Adipocyte (in vitro differentiated cells): ENCODE measurements around the gene DIP2B.

Experiments
- DNase-seq: peaks from one replicate; pipeline ENCODE4 v3.0.0-alpha.2; 2015; ENCODE audit warnings: low read depth
- H3K27me3 ChIP-seq: replicated peaks from 2 replicates; pipeline ENCODE4 v1.7.0; 2013; ENCODE audit warnings: mild to moderate bottlenecking, low read length, moderate library complexity; ENCODE audit not compliant: control insufficient read depth, insufficient read depth
- H3K36me3 ChIP-seq: 2 replicates; pipeline ENCODE4 v1.7.0; 2013; ENCODE audit warnings: low read length, mild to moderate bottlenecking, moderate library complexity; ENCODE audit not compliant: control insufficient read depth, insufficient read depth, severe bottlenecking
- H3K4me1 ChIP-seq: 2 replicates; pipeline ENCODE4 v1.7.0; 2013; ENCODE audit warnings: mild to moderate bottlenecking, low read length, moderate library complexity; ENCODE audit not compliant: control insufficient read depth, insufficient read depth
- H3K4me3 ChIP-seq: 2 replicates; pipeline ENCODE4 v1.7.0; 2013; ENCODE audit warnings: mild to moderate bottlenecking, low read length, moderate library complexity
- H3K9ac ChIP-seq: 2 replicates; pipeline ENCODE4 v1.7.0; 2013; ENCODE audit warnings: mild to moderate bottlenecking, low read length, moderate library complexity
- H3K9me3 ChIP-seq: 2 replicates; pipeline ENCODE4 v1.7.0; 2013; ENCODE audit warnings: mild to moderate bottlenecking, low read length, moderate library complexity; ENCODE audit not compliant: control insufficient read depth

Gene DIP2B

DNA sequence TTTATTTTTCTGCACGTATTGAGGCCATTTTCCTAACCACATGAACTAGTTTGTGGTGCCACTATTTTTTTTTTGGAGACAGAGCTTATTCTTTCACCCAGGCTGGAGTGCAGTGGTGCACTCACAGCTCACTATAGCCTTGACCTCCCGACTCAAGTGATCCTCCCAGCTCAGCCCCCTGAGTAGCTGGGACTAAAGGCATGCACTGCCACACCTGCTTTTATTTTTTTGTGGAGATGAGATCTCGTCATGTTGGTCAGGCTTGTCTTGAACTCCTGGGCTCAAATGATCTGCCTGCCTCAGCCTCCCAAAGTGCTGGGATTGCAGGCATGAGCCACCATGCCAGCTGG, 60.1 kb downstream of the DIP2B start:
- Histone ChIP-seq H3K36me3 (no peaks in the 10 kb centered on the region), H3K9ac (no peak overlapping the region), H3K4me1 (peaks cover 34% of the 10 kb centered on the region), H3K4me3 (no peak overlapping the region), H3K9me3 (no peaks in the 10 kb centered on the region), H3K27me3 (no peaks in the 10 kb centered on the region)
- no peak for DNase-seq

DNA sequence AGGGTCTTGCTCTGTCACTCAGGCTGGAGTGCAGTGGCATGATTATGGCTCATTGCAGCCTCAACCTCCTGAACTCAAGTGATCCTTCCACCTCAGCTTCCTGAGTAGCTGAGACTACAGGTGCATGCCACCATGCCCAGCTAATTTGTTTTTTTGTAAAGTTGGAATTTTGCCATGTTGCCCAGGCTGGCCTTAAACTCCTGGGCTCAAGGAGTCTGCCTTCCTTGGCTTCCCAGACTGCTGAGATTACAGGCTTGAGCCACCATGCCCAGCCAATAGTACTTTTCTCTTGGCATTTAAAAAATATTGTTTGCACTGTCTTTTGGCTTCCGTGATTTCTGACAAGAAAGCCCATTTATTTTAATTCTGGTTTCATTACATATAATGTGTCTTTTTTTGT, 61.3 kb downstream of the DIP2B start:
- H3K4me1 ChIP-seq = peaks cover 41% of the 10 kb centered on the region
- no peak for DNase-seq
- no peaks in the 10 kb centered on the region for H3K36me3 ChIP-seq
- no peaks in the 10 kb centered on the region for H3K27me3 ChIP-seq
- H3K9ac ChIP-seq = no peak overlapping the region
- no peak overlapping the region for H3K4me3 ChIP-seq
- H3K9me3 ChIP-seq = no peaks in the 10 kb centered on the region

GRCh38 chr12:50567926-50568325, 63.1 kb downstream of the DIP2B start:
- DNase-seq = peak; percentile 71
- Histone ChIP-seq H3K9ac (peak overlapping the region; percentile 71), H3K4me3 (peak overlapping the region; percentile 63), H3K27me3 (no peaks in the 10 kb centered on the region), H3K36me3 (no peaks in the 10 kb centered on the region), H3K4me1 (peaks cover 54% of the 10 kb centered on the region), H3K9me3 (no peaks in the 10 kb centered on the region)

GRCh38 chr12:50568338-50569091, 63.7 kb downstream of the DIP2B start:
- Histone ChIP-seq H3K36me3 (no peaks in the 10 kb centered on the region), H3K27me3 (no peaks in the 10 kb centered on the region), H3K9ac (peak overlapping the region; percentile 71), H3K9me3 (no peaks in the 10 kb centered on the region), H3K4me3 (peak overlapping the region; percentile 63), H3K4me1 (peaks cover 60% of the 10 kb centered on the region)
- peak; percentile 56 for DNase-seq

- Histone ChIP-seq H3K4me1 (peaks cover 63% of the 10 kb centered on the region), H3K4me3 (peak overlapping the region; percentile 63), H3K9me3 (no peaks in the 10 kb centered on the region), H3K9ac (no peak overlapping the region), H3K27me3 (no peaks in the 10 kb centered on the region), H3K36me3 (no peaks in the 10 kb centered on the region)
- no peak for DNase-seq
These were observed 64.5 kb downstream of the DIP2B start for GRCh38 chr12:50569321-50569720.

GRCh38 chr12:50569876-50570275, 65.1 kb downstream of the DIP2B start:
- peak; percentile 39 for DNase-seq
- peak overlapping the region; percentile 43 for H3K4me3 ChIP-seq
- no peaks in the 10 kb centered on the region for H3K36me3 ChIP-seq
- peak overlapping the region; percentile 56 for H3K9ac ChIP-seq
- H3K27me3 ChIP-seq = no peaks in the 10 kb centered on the region
- no peaks in the 10 kb centered on the region for H3K9me3 ChIP-seq
- peaks cover 64% of the 10 kb centered on the region for H3K4me1 ChIP-seq

DNA sequence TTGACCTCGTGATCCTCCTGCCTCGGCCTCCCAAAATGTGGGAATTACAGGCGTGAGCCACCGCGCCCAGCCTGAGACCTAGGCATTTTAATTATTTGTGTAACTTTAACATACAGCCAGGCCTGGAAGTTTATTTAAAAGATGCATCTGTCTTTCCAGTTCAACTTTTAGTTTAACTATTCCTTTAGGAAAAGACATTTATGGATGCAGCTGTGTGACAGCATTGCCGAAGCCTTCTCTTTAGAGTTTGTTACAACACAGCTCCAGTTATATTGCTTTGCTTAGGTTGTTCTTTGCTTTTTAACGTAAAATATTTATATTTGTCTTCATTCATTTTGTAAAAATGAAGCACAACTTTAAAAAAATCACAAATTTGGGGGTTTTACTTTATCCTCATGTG, 67.0 kb downstream of the DIP2B start:
- no peak overlapping the region for H3K9ac ChIP-seq
- H3K27me3 ChIP-seq = no peaks in the 10 kb centered on the region
- no peak for DNase-seq
- H3K4me1 ChIP-seq = peaks cover 72% of the 10 kb centered on the region
- H3K9me3 ChIP-seq = no peaks in the 10 kb centered on the region
- no peak overlapping the region for H3K4me3 ChIP-seq
- no peaks in the 10 kb centered on the region for H3K36me3 ChIP-seq

DNA sequence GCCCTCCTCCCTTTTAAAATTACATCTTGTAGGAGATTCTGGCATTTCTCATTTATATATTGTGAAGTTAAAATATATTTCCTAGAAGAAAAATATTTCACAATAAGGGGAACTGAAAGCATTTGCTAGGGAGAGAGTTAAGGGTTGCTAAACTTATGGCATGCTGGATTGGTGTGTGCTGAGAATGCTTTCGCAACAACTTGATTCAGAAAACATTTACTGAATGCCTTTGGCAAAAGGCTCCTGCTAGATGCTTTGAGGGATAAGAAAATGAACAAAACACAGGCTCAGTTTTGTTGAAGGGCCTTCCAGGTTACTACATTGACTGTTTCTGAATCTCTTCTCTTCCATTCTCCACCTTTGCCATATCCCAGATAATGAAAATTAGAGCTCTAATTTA, 67.5 kb downstream of the DIP2B start:
- H3K4me3 ChIP-seq = no peak overlapping the region
- H3K9me3 ChIP-seq = no peaks in the 10 kb centered on the region
- H3K4me1 ChIP-seq = peaks cover 72% of the 10 kb centered on the region
- peak overlapping the region; percentile 51 for H3K9ac ChIP-seq
- H3K27me3 ChIP-seq = no peaks in the 10 kb centered on the region
- peak; percentile 96 for DNase-seq
- H3K36me3 ChIP-seq = no peaks in the 10 kb centered on the region

GRCh38 chr12:50572760-50573159, 68.0 kb downstream of the DIP2B start:
- H3K4me3 ChIP-seq = no peak overlapping the region
- peak overlapping the region; percentile 51 for H3K9ac ChIP-seq
- no peaks in the 10 kb centered on the region for H3K9me3 ChIP-seq
- H3K4me1 ChIP-seq = peaks cover 69% of the 10 kb centered on the region
- DNase-seq = no peak
- no peaks in the 10 kb centered on the region for H3K36me3 ChIP-seq
- no peaks in the 10 kb centered on the region for H3K27me3 ChIP-seq

DNA sequence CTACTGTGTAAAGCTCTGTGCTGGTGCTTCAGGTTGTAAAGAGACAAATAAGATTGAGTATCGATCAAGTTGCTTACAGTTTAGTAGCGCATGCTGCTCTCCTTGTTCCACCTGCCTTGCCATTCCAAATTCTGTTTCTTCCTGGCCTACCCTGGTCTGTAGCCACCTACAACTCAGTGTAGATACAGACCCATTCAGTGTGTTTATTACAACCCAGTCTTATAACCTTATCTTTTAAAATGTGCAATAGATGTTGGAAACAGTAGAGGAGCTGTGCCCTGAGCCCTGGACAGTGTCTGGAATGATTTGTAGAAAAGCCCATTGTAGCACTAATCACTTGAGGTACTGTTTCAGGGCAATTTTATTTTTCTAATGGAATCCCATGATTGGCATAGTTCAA, 68.5 kb downstream of the DIP2B start:
- Histone ChIP-seq H3K9me3 (no peaks in the 10 kb centered on the region), H3K4me3 (no peak overlapping the region), H3K9ac (no peak overlapping the region), H3K27me3 (no peaks in the 10 kb centered on the region), H3K4me1 (peaks cover 64% of the 10 kb centered on the region), H3K36me3 (no peaks in the 10 kb centered on the region)
- no peak for DNase-seq

GRCh38 chr12:50574601-50575348, 70.0 kb downstream of the DIP2B start:
- Histone ChIP-seq H3K4me3 (peak overlapping the region; percentile 57), H3K27me3 (no peaks in the 10 kb centered on the region), H3K36me3 (no peaks in the 10 kb centered on the region), H3K4me1 (peaks cover 50% of the 10 kb centered on the region), H3K9me3 (no peaks in the 10 kb centered on the region), H3K9ac (peak overlapping the region; percentile 61)
- peak; percentile 65 for DNase-seq
